AG09309 (cell line): ENCODE data around the gene RHOJ.

Experiments
- DNase-seq: peaks from one replicate; pipeline ENCODE4 v3.0.0-alpha.2; 2010; ENCODE audit warnings: low read depth
- H3K4me3 ChIP-seq: 2 replicates; pipeline ENCODE4 v1.5.1; 2011; ENCODE audit warnings: mild to moderate bottlenecking, low read depth, low read length, moderate library complexity; ENCODE audit not compliant: control insufficient read depth
- TF ChIP-seq, protein P1 (sequence below): IDR thresholded peaks from 2 replicates; pipeline ENCODE4 v1.5.1; 2011; ENCODE audit warnings: mild to moderate bottlenecking, low read depth, low read length, inconsistent platforms; ENCODE audit not compliant: insufficient read depth, control insufficient read depth; ENCODE audit errors: missing control alignments

RHOJ gene

DNA sequence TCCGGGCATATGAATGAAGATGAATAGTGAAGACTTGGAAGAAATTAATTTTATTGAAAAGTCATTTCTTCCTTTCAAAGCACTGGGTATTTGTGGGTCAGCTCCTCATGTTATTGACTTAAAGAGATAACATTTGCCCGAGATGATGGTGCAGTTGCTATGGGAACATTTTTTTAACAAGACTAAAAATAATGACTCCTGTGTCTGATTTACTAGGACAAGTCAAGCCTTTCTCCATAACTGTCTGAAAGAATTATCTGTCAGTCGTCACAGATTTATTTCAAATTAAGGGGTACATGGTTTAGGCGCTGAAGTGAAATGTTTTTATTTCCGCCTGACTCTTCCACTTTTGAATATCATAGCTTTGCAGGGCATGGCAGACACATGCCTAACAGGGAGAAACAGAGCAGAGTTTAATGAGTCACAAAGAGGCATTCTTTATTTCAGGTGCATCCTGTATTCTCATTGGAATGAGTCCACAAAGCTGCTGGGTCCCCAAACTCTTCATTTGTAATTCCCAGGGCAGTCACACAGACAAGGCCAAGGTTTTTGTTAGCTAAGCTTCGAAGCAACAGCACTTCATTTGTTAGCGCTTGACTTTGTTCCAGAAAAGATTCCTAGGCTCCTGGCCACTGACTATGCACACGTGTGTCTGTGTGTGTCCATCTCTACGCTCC, 118.8 kb downstream of the RHOJ start:
- H3K4me3 ChIP-seq, result no peak overlapping the region
- DNase-seq, result no peak
- TF ChIP-seq, protein P1, sequence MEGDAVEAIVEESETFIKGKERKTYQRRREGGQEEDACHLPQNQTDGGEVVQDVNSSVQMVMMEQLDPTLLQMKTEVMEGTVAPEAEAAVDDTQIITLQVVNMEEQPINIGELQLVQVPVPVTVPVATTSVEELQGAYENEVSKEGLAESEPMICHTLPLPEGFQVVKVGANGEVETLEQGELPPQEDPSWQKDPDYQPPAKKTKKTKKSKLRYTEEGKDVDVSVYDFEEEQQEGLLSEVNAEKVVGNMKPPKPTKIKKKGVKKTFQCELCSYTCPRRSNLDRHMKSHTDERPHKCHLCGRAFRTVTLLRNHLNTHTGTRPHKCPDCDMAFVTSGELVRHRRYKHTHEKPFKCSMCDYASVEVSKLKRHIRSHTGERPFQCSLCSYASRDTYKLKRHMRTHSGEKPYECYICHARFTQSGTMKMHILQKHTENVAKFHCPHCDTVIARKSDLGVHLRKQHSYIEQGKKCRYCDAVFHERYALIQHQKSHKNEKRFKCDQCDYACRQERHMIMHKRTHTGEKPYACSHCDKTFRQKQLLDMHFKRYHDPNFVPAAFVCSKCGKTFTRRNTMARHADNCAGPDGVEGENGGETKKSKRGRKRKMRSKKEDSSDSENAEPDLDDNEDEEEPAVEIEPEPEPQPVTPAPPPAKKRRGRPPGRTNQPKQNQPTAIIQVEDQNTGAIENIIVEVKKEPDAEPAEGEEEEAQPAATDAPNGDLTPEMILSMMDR, result no peak

DNA sequence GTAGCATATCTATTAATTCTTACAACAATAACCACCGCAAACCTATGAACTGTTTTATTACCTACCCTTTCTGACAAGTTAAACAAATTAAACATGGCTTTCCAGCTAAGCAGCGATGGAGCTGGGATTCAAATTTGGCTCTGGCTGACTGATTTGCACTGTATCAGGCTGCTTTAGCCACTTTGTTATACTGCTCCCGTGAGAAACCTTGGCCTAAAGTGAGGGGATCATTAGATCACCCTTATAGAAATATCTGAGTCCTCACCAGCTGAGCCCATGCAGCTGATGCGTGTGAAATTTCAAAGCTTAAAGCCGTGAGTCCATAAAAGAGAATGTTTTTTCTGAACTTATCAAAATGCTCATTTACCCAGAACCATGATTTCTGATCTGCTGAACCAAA, 122.6 kb downstream of the RHOJ start:
- no peak overlapping the region for H3K4me3 ChIP-seq
- no peak for DNase-seq
- TF ChIP-seq, protein P1, result no peak

DNA sequence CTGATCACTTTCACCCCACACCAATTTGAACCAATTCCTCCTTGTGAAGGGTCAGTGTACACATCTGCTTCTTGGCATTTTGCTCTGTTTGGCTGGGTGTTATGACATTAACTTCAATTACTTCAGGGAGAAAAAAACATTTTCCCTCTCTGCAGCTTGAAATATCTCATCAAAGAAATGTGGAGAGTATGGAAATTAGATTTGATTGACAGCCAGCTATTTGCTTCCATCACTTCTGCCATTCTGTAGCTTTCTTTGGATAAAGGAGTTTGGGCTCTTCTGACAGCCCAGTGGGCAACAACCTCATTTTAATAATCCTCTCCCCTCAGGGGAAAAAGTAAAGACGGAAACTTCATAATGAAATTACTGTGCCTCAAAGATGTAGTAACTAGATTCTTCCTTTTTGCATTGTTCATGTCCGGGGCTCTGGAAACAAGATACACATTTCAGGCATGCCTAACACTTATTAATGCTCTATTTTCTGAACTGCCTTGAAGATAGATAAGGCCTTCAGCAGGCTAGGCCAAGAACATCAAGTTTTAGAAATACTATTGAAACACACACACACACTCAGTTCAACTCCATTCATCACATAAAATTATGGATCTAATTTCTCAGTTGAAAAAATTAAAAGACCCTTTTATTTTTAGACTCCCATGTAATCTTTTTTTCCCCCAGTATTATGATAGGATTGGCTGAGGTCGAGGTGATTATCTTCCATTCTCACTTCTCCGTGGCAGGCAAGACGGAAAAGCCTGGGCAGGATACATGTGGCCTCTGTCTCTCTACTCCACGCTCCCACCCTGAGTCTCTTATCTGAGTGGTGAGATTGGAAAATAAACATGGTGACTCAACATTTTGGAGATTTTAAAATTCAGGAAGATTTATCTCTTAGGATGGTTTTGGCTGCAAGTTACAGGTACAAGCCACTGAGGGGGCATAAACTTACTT, 124.8 kb downstream of the RHOJ start:
- TF ChIP-seq, protein P1, result no peak
- DNase-seq, result no peak

DNA sequence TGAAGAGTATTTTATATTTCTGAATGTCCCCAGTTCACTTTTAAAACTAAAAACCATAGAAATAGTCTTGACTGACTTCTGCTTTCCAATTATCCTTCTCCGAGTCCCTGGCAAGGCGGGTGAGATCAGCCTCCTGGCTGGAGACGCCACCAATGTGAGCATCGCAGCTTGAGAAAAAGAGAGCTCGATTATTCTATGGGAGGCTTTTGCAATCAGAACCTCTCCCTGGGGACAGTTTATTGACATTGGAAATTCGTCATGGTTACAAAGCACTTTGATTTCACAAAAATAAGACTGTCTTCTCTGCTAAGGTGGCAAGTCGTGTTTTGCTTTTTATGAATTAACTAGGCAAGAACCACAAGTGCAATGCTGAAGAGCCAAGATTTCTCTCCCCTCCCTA, 138.1 kb downstream of the RHOJ start:
- no peak overlapping the region for H3K4me3 ChIP-seq
- TF ChIP-seq, protein P1, result no peak
- no peak for DNase-seq

More for the DNA sequence above, 124.8 kb downstream of the RHOJ start:
- no peak overlapping the region for H3K4me3 ChIP-seq
